SU-DHL-6 (cell line): ENCODE data around the gene GRIK2.

Source experiments
- H2AFZ ChIP-seq: fragments of 200-600 bp; sonication (generic); 2 replicates; pipeline ENCODE4 v1.6.1; 2014; ENCODE audit warnings: low read depth, mild to moderate bottlenecking, moderate library complexity, mixed read lengths, antibody characterized with exemption, low read length; ENCODE audit not compliant: severe bottlenecking
- H3F3A ChIP-seq: fragments of 200-600 bp; shearing (Covaris generic); 2 replicates; pipeline ENCODE4 v1.6.0; 2016; ENCODE audit warnings: antibody characterized with exemption, mild to moderate bottlenecking; ENCODE audit not compliant: insufficient read depth
- H3K27ac ChIP-seq: fragments of 200-600 bp; sonication (generic); 2 replicates; pipeline ENCODE4 v1.5.1; 2016; ENCODE audit warnings: low read depth, mild to moderate bottlenecking, low read length, moderate library complexity, mixed read lengths
- H3K27me3 ChIP-seq: fragments of 200-600 bp; sonication (generic), shearing (Covaris generic); 2 replicates; pipeline ENCODE4 v1.6.0; 2014; ENCODE audit warnings: mild to moderate bottlenecking, low read length
- H3K36me3 ChIP-seq: fragments of 200-600 bp; sonication (generic); 2 replicates; pipeline ENCODE4 v1.6.1; 2014; ENCODE audit warnings: mild to moderate bottlenecking, low read length, mixed read lengths
- H3K4me2 ChIP-seq: fragments of 300-600, 200-600 bp; shearing (Covaris generic), sonication (generic); 2 replicates; pipeline ENCODE4 v1.6.0; 2014; ENCODE audit warnings: low read length, low read depth, mild to moderate bottlenecking; ENCODE audit not compliant: poor library complexity, severe bottlenecking
- H3K4me3 ChIP-seq: fragments of 200-600 bp; sonication (generic); 2 replicates; pipeline ENCODE4 v1.5.1; 2014; ENCODE audit warnings: antibody characterized with exemption, low read length, mild to moderate bottlenecking, mixed read lengths; ENCODE audit not compliant: insufficient read depth, poor library complexity, severe bottlenecking
- H3K79me2 ChIP-seq: fragments of 200-600 bp; sonication (generic); 2 replicates; pipeline ENCODE4 v1.6.1; 2014; ENCODE audit warnings: mild to moderate bottlenecking, low read length, moderate library complexity; ENCODE audit not compliant: insufficient read depth
- H3K9ac ChIP-seq: fragments of 200-600 bp; sonication (generic); 2 replicates; pipeline ENCODE4 v1.7.0; 2014; ENCODE audit warnings: mild to moderate bottlenecking, low read length
- H3K9me2 ChIP-seq: fragments of 200-600 bp; sonication (generic); replicated peaks from 2 replicates; pipeline ENCODE4 v1.6.1; 2014; ENCODE audit warnings: low read length; ENCODE audit not compliant: insufficient read depth
- H3K9me3 ChIP-seq: fragments of 200-600 bp; sonication (generic); 2 replicates; pipeline ENCODE4 v1.6.1; 2014; ENCODE audit warnings: low read length, mixed read lengths; ENCODE audit not compliant: insufficient read depth
- H4K20me1 ChIP-seq: fragments of 200-600 bp; sonication (generic); 2 replicates; pipeline ENCODE4 v1.6.1; 2014; ENCODE audit warnings: low read depth, mild to moderate bottlenecking, antibody characterized with exemption, low read length, moderate library complexity, mixed read lengths
- CTCF ChIP-seq: fragments of 200-600 bp; sonication (generic); IDR thresholded peaks from one replicate; pipeline ENCODE4 v1.5.1; 2017; ENCODE audit warnings: antibody characterized with exemption, mild to moderate bottlenecking, low read length, moderate library complexity; ENCODE audit not compliant: insufficient read depth, poor library complexity, severe bottlenecking
- EZH2phosphoT487 ChIP-seq: fragments of 200-600 bp; sonication (generic), shearing (Covaris generic); conservative IDR thresholded peaks from 2 replicates; pipeline ENCODE4 v1.6.1; 2018; ENCODE audit warnings: mild to moderate bottlenecking, antibody characterized with exemption, low read length, moderate library complexity, mixed read lengths

The GRIK2 gene

GRCh38 chr6:101458336-101458735, 64.8 kb downstream of the GRIK2 start:
- Histone ChIP-seq H3K27ac (no peak overlapping the region), H3K36me3 (no peaks in the 10 kb centered on the region), H3K79me2 (no peaks in the 10 kb centered on the region), H3K4me2 (no peak overlapping the region), H3K9ac (no peak overlapping the region), H2AFZ (no peak overlapping the region), H3K27me3 (no peaks in the 10 kb centered on the region), H3F3A (no peaks in the 10 kb centered on the region), H4K20me1 (no peaks in the 10 kb centered on the region), H3K4me3 (no peak overlapping the region), H3K9me3 (no peaks in the 10 kb centered on the region), H3K9me2 (no peaks in the 10 kb centered on the region)
- TF ChIP-seq EZH2phosphoT487 = no peak
- TF ChIP-seq CTCF = no peak

- Histone ChIP-seq H3K9me2 (no peaks in the 10 kb centered on the region), H3F3A (no peaks in the 10 kb centered on the region), H3K9ac (no peak overlapping the region), H4K20me1 (no peaks in the 10 kb centered on the region), H3K4me3 (no peak overlapping the region), H2AFZ (no peak overlapping the region), H3K27ac (no peak overlapping the region), H3K79me2 (no peaks in the 10 kb centered on the region), H3K9me3 (no peaks in the 10 kb centered on the region), H3K27me3 (no peaks in the 10 kb centered on the region), H3K36me3 (no peaks in the 10 kb centered on the region), H3K4me2 (no peak overlapping the region)
- TF ChIP-seq EZH2phosphoT487 (no peak), CTCF (no peak)
Observed at GRCh38 chr6:101458826-101459225, 65.3 kb downstream of the GRIK2 start.

GRCh38 chr6:101462576-101462975, 69.1 kb downstream of the GRIK2 start:
- no peaks in the 10 kb centered on the region for H3K79me2 ChIP-seq
- TF ChIP-seq EZH2phosphoT487 (no peak), CTCF (no peak)
- H2AFZ ChIP-seq = no peak overlapping the region
- no peaks in the 10 kb centered on the region for H3K27me3 ChIP-seq
- H3K9ac ChIP-seq = no peak overlapping the region
- H4K20me1 ChIP-seq = no peaks in the 10 kb centered on the region
- H3K9me2 ChIP-seq = no peaks in the 10 kb centered on the region
- no peaks in the 10 kb centered on the region for H3K36me3 ChIP-seq
- H3K9me3 ChIP-seq = no peaks in the 10 kb centered on the region
- no peak overlapping the region for H3K4me2 ChIP-seq
- H3K27ac ChIP-seq = no peak overlapping the region
- no peak overlapping the region for H3K4me3 ChIP-seq
- H3F3A ChIP-seq = no peaks in the 10 kb centered on the region

- TF ChIP-seq CTCF (no peak), EZH2phosphoT487 (no peak)
Observed at GRCh38 chr6:101465863-101466262, 72.4 kb downstream of the GRIK2 start.

More at GRCh38 chr6:101465863-101466262, 72.4 kb downstream of the GRIK2 start:
- no peaks in the 10 kb centered on the region for H3K36me3 ChIP-seq
- no peaks in the 10 kb centered on the region for H3K9me3 ChIP-seq
- H3K27me3 ChIP-seq = no peaks in the 10 kb centered on the region
- no peak overlapping the region for H3K9ac ChIP-seq
- no peak overlapping the region for H3K27ac ChIP-seq
- H3K4me2 ChIP-seq = no peak overlapping the region
- no peak overlapping the region for H3K4me3 ChIP-seq
- no peaks in the 10 kb centered on the region for H4K20me1 ChIP-seq
- H3K9me2 ChIP-seq = no peaks in the 10 kb centered on the region
- no peaks in the 10 kb centered on the region for H3K79me2 ChIP-seq
- H2AFZ ChIP-seq = no peak overlapping the region
- H3F3A ChIP-seq = no peaks in the 10 kb centered on the region
